Measurements from ENCODE around the gene LMF1.

DNA sequence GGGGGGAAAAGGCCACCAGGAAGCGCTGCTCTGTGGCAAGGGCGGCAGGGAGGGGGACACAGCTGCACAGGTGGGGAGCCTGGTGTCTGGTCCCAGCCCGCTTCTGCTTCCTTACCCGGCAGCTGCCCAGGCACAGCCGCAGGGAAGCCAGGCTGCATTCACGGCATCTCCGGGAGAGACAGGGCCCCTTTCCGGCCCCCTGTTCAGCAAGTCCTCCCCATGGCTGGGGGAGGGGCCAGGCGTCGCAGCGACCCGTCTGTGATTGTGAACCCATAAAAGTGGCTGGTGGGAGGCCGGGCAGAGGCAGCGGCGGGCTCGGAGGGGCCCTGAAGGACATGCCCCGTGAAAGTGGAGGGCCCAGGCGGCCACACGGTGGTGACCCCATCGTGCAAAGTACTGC is 39.5 kb upstream of the LMF1 start:
- TF ChIP-seq, protein P1, sequence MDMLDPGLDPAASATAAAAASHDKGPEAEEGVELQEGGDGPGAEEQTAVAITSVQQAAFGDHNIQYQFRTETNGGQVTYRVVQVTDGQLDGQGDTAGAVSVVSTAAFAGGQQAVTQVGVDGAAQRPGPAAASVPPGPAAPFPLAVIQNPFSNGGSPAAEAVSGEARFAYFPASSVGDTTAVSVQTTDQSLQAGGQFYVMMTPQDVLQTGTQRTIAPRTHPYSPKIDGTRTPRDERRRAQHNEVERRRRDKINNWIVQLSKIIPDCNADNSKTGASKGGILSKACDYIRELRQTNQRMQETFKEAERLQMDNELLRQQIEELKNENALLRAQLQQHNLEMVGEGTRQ (IDR thresholded peaks at IDR 0.05; ENCODE audit: low read length) = no peak
- TF ChIP-seq TEAD4 (IDR thresholded peaks at IDR 0.05; ENCODE audit: low read depth, low read length) (no peak), CTCF (IDR thresholded peaks at IDR 0.05; ENCODE audit: control extremely low read depth in 1 of 3, insufficient read depth in 1 of 3, low read depth in 1 of 3, low read length in 3 of 3) (no peak), KDM1A (IDR thresholded peaks at IDR 0.05; ENCODE audit: borderline replicate concordance, low read length) (no peak)
- TF ChIP-seq, protein P2, sequence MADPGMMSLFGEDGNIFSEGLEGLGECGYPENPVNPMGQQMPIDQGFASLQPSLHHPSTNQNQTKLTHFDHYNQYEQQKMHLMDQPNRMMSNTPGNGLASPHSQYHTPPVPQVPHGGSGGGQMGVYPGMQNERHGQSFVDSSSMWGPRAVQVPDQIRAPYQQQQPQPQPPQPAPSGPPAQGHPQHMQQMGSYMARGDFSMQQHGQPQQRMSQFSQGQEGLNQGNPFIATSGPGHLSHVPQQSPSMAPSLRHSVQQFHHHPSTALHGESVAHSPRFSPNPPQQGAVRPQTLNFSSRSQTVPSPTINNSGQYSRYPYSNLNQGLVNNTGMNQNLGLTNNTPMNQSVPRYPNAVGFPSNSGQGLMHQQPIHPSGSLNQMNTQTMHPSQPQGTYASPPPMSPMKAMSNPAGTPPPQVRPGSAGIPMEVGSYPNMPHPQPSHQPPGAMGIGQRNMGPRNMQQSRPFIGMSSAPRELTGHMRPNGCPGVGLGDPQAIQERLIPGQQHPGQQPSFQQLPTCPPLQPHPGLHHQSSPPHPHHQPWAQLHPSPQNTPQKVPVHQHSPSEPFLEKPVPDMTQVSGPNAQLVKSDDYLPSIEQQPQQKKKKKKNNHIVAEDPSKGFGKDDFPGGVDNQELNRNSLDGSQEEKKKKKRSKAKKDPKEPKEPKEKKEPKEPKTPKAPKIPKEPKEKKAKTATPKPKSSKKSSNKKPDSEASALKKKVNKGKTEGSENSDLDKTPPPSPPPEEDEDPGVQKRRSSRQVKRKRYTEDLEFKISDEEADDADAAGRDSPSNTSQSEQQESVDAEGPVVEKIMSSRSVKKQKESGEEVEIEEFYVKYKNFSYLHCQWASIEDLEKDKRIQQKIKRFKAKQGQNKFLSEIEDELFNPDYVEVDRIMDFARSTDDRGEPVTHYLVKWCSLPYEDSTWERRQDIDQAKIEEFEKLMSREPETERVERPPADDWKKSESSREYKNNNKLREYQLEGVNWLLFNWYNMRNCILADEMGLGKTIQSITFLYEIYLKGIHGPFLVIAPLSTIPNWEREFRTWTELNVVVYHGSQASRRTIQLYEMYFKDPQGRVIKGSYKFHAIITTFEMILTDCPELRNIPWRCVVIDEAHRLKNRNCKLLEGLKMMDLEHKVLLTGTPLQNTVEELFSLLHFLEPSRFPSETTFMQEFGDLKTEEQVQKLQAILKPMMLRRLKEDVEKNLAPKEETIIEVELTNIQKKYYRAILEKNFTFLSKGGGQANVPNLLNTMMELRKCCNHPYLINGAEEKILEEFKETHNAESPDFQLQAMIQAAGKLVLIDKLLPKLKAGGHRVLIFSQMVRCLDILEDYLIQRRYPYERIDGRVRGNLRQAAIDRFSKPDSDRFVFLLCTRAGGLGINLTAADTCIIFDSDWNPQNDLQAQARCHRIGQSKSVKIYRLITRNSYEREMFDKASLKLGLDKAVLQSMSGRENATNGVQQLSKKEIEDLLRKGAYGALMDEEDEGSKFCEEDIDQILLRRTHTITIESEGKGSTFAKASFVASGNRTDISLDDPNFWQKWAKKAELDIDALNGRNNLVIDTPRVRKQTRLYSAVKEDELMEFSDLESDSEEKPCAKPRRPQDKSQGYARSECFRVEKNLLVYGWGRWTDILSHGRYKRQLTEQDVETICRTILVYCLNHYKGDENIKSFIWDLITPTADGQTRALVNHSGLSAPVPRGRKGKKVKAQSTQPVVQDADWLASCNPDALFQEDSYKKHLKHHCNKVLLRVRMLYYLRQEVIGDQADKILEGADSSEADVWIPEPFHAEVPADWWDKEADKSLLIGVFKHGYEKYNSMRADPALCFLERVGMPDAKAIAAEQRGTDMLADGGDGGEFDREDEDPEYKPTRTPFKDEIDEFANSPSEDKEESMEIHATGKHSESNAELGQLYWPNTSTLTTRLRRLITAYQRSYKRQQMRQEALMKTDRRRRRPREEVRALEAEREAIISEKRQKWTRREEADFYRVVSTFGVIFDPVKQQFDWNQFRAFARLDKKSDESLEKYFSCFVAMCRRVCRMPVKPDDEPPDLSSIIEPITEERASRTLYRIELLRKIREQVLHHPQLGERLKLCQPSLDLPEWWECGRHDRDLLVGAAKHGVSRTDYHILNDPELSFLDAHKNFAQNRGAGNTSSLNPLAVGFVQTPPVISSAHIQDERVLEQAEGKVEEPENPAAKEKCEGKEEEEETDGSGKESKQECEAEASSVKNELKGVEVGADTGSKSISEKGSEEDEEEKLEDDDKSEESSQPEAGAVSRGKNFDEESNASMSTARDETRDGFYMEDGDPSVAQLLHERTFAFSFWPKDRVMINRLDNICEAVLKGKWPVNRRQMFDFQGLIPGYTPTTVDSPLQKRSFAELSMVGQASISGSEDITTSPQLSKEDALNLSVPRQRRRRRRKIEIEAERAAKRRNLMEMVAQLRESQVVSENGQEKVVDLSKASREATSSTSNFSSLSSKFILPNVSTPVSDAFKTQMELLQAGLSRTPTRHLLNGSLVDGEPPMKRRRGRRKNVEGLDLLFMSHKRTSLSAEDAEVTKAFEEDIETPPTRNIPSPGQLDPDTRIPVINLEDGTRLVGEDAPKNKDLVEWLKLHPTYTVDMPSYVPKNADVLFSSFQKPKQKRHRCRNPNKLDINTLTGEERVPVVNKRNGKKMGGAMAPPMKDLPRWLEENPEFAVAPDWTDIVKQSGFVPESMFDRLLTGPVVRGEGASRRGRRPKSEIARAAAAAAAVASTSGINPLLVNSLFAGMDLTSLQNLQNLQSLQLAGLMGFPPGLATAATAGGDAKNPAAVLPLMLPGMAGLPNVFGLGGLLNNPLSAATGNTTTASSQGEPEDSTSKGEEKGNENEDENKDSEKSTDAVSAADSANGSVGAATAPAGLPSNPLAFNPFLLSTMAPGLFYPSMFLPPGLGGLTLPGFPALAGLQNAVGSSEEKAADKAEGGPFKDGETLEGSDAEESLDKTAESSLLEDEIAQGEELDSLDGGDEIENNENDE (IDR thresholded peaks at IDR 0.05; ENCODE audit: insufficient replicate concordance, low read length) = no peak

Measured in H1 (cell line).